Activated CD4-positive, CD25-positive, alpha-beta regulatory T cell treated with anti-CD3 and anti-CD28 coated beads, Interleukin-2, amount 50 U/mL, for 72 hours (primary cell): ENCODE results near the gene GREB1L.

Source experiments
- DNase-seq: peaks from one replicate; pipeline ENCODE4 v3.0.0; 2021

Gene GREB1L

DNA sequence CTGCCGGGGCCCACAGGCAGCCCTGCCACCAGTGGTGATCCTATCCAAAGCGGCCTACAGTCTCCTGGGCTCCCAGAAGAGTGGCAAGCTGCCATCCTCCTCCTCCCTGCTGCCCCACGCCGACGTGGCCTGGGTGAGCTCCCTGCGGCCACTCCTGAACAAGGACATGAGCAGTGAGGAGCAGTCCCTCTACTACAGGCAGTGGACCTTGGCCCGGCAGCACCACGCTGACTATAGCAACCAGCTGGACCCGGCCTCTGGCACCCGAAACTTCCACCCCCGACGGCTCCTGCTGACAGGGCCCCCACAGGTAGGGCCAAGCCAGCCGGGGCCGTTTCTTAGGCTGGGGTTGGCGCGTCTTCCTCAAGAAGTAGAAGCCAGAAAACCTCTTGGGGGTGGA lies 258.0 kb downstream of the GREB1L start:
- DNase-seq: no peak

DNA sequence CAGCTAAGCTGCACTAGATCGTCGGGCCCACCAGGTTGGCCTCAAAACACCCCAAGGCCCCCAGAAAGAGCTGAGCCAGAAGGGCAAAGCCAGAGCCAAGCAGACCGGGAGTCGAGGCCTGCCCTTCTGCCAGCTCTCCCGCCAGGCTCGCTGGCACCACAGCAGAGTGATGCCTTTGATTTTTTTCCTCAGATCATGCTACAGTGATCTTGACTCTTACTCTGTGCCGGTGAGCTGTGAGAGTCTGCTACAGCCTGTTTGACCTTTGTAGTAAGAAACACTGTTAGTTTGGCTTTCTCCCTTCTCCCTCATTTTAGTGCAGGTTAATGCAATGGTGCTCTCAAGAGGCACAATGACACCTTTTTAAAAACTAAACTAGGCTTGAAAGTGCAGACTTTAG lies 260.6 kb downstream of the GREB1L start:
- no peak for DNase-seq

- no peak for DNase-seq
These were observed 266.1 kb downstream of the GREB1L start for GRCh38 chr18:21507913-21508701.

DNA sequence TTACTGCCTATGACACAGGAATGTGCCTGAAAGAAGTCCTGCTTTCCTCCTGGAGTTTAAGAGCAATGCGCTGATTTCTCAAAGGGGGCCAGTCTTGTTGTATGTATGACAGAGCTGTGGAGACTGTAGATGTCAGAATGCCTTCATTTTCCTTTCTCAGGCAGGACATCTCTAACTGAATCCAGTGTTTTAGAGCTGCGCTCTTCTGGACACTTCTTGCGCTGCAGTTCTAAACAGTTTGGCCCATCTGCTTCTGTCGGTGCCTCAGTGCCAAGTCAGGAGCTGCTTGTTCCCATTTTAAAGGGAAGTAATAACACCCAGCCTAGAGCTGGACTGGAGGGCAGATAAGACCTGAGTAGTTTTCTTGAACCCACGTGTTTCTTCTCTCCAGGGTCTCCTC lies 267.0 kb downstream of the GREB1L start:
- DNase-seq: no peak

DNA sequence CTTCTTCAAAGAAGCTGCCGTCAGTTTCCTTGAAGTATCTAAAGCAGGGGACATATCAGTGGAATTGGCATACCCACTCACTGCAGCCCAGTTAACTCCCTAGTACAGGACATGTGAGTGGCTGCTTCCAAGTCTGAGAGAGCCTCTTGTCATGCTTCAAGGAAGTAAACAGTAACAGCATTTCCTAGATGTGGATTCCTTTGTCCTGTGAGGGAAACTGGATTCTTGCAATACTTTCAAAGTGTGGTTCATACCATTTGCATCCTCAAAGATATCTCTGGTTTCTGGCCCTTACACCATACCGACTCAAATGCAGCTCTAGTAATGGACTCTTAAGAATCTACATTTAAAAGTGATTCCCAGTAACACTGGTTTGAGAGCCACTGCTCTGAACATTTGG lies 271.3 kb downstream of the GREB1L start:
- DNase-seq: no peak

DNA sequence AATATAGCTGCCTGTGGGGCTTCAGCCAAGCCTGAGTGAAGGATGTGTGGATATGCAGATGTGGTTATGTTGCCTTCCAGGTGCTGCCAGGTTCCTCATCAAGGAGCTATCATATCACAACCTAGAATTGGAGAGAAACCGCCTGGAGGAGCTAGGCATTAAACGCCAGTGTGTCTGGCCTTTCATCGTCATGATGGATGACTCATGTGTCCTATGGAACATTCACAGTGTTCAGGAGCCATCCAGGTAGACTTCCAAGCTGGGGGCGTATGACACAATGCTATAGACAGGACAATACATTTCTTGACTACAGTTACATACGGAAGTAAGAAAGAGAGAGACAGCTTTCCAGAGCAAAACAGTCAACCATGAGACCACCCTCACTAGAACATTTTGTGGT lies 271.7 kb downstream of the GREB1L start:
- DNase-seq: no peak

DNA sequence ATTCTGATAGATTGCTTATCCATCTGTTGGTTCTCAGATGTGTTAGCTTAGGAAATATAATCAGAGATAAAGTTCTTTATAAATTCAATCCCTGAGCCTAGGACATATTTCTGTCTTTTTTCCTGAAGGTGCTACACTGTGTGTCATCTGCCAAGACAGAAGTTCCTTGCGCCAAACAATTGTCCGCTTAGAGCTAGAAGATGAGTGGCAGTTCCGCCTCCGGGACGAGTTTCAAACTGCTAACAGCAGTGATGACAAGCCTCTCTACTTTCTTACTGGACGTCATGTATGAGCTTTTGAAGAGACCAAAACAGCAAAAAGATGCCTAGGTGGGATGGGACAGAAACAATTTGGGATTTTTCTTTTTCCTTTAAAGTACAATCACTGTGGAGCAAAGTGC lies 280.5 kb downstream of the GREB1L start:
- no peak for DNase-seq

DNA sequence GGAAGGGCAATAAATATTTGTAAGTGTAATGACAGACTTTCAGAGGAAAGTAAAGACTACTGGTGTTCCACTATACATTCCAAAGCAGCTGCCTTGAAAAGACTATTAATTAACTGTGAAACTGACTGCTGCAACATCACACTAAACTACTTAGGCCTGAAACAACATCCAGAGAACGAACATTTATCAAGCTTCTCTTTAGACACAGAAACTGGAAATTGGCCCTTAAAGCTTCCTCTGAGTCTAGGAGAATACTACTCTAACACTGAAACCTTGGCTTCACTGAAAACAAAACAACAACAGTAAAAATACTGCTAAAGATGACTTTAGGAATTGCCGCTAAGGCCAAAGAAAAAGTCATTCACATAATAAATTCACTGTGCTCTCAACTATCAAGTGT lies 283.9 kb downstream of the GREB1L start:
- no peak for DNase-seq

DNA sequence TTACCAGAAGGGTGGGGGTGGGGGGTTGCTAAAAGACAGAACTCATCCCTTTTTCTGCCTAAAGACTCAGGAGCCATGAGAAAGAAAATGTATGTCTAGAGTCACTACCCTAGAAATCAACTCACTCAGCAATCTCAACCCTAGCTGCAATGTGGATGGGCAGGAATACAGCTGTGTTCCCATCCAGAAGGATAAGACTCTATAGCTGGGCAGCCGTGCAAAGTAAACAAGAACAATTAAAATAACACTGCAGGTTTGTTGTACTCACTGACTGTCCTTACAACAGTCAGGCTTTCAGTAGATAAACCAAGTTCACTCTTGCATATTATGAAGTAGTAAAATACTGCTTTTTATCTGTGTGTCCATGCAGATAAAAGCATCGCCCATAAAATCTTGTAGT lies 284.4 kb downstream of the GREB1L start:
- no peak for DNase-seq

GRCh38 chr18:21534327-21534726 lies 292.3 kb downstream of the GREB1L start:
- DNase-seq: no peak

GRCh38 chr18:21538230-21538629 lies 296.2 kb downstream of the GREB1L start:
- DNase-seq: no peak

DNA sequence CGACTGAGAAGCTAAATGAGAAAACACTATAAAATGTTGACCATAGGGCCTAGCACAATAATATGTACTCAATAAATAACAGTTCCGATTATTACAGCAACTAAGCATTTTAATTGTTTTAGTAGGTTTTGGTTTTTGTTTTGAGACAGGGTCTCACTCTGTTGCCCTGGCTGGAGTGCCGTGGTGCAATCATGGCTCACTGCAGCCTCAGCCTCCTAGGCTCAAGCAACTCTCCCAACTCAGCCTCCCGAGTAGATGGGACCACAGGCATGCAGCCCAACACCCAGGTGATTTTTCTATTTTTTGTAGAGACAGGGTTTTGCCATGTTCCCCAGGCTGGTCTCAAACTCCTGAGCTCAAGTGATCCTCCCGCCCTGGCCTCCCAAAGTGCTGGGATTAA lies 304.4 kb downstream of the GREB1L start:
- DNase-seq: no peak

DNA sequence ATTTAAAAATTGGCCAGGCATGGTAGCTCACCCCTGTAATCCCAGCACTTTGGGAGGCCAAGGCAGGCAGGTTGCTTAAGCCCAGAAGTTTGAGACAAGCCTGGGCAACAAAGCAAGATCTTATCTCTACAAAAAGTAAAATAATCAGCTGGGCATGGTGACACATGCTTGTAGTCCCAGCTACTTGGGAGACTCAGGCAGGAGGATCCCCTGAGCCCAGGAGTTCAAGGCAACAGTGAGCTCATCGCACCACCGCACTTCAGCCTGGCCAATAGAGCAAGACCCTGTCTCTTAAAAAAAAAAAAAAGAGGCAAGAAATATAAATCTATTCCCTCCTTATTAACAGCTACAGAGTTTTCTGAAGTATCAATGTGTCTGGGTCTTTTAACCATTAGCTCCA lies 306.6 kb downstream of the GREB1L start:
- no peak for DNase-seq

- no peak for DNase-seq
These were observed 308.5 kb downstream of the GREB1L start for GRCh38 chr18:21550510-21550970.

- DNase-seq: no peak
These were observed 315.7 kb downstream of the GREB1L start for GRCh38 chr18:21557607-21558253.

GRCh38 chr18:21559195-21559594 lies 317.2 kb downstream of the GREB1L start:
- DNase-seq: no peak

- DNase-seq: no peak
These were observed 329.7 kb downstream of the GREB1L start for GRCh38 chr18:21571772-21572171.
